Parathyroid adenoma (tissue), 2 donors: ENCODE results near the gene ZRANB1.

Experiments
- H2AFZ ChIP-seq: fragments of 300-600 bp; sonication (generic); one replicate; pipeline ENCODE4 v1.7.0; 2017; ENCODE audit warnings: antibody characterized with exemption, mild to moderate bottlenecking
- H3K27ac ChIP-seq: fragments of 300-600 bp; sonication (generic); one replicate; pipeline ENCODE4 v1.7.0; 2017
- H3K27me3 ChIP-seq: fragments of 300-600 bp; sonication (generic); one replicate; pipeline ENCODE4 v1.7.0; 2017; ENCODE audit warnings: low read length; ENCODE audit not compliant: control insufficient read depth, insufficient read depth
- H3K36me3 ChIP-seq: fragments of 300-600 bp; sonication (generic); one replicate; pipeline ENCODE4 v1.7.0; 2017; ENCODE audit warnings: low read length; ENCODE audit not compliant: control insufficient read depth, insufficient read depth
- H3K4me1 ChIP-seq: fragments of 300-600 bp; sonication (generic); one replicate; pipeline ENCODE4 v1.7.0; 2017; ENCODE audit warnings: control low read depth
- H3K4me2 ChIP-seq: fragments of 300-600 bp; sonication (generic); one replicate; pipeline ENCODE4 v1.7.0; 2017; ENCODE audit warnings: low read length
- H3K4me3 ChIP-seq: fragments of 300-600 bp; sonication (generic); one replicate; pipeline ENCODE4 v1.7.0; 2017; ENCODE audit warnings: low read depth, low read length
- H3K79me2 ChIP-seq: fragments of 300-600 bp; sonication (generic); one replicate; pipeline ENCODE4 v1.7.0; 2017; ENCODE audit warnings: control low read depth
- H3K9ac ChIP-seq: fragments of 300-600 bp; sonication (generic); one replicate; pipeline ENCODE4 v1.7.0; 2017; ENCODE audit warnings: mild to moderate bottlenecking
- H3K9me3 ChIP-seq: fragments of 300-600 bp; sonication (generic); one replicate; pipeline ENCODE4 v1.7.0; 2017; ENCODE audit warnings: low read length; ENCODE audit not compliant: control insufficient read depth
- CTCF ChIP-seq: fragments of 300-600 bp; sonication (generic); IDR thresholded peaks from one replicate; pipeline ENCODE4 v1.7.0; 2017; ENCODE audit warnings: antibody characterized with exemption, mild to moderate bottlenecking
- donor health status: primary hyperparathyroidism.

ZRANB1 gene

GRCh38 chr10:124994573-124995473 lies 52.9 kb downstream of the ZRANB1 start:
- no peaks in the 10 kb centered on the region for H3K4me1 ChIP-seq
- H3K36me3 ChIP-seq: no peaks in the 10 kb centered on the region
- H3K9me3 ChIP-seq: no peaks in the 10 kb centered on the region
- no peak overlapping the region for H3K4me3 ChIP-seq
- no peak overlapping the region for H3K4me2 ChIP-seq
- no peak for TF ChIP-seq CTCF
- no peaks in the 10 kb centered on the region for H3K27me3 ChIP-seq
- no peak overlapping the region for H3K9ac ChIP-seq
- no peak overlapping the region for H2AFZ ChIP-seq
- no peak overlapping the region for H3K27ac ChIP-seq
- peaks cover 12% of the 10 kb centered on the region for H3K79me2 ChIP-seq

GRCh38 chr10:124995605-124996004 lies 53.7 kb downstream of the ZRANB1 start:
- no peak overlapping the region for H3K27ac ChIP-seq
- no peaks in the 10 kb centered on the region for H3K27me3 ChIP-seq
- no peak overlapping the region for H2AFZ ChIP-seq
- no peak overlapping the region for H3K4me2 ChIP-seq
- no peak overlapping the region for H3K9ac ChIP-seq
- no peak for TF ChIP-seq CTCF
- H3K4me1 ChIP-seq: peaks cover 5% of the 10 kb centered on the region
- peaks cover 12% of the 10 kb centered on the region for H3K79me2 ChIP-seq
- no peak overlapping the region for H3K4me3 ChIP-seq
- H3K36me3 ChIP-seq: no peaks in the 10 kb centered on the region
- no peaks in the 10 kb centered on the region for H3K9me3 ChIP-seq

GRCh38 chr10:124996127-124996853 lies 54.4 kb downstream of the ZRANB1 start:
- Histone ChIP-seq H3K27me3 (no peaks in the 10 kb centered on the region), H3K36me3 (no peaks in the 10 kb centered on the region), H2AFZ (no peak overlapping the region), H3K4me1 (peaks cover 11% of the 10 kb centered on the region), H3K4me2 (no peak overlapping the region), H3K27ac (no peak overlapping the region), H3K4me3 (no peak overlapping the region), H3K79me2 (peaks cover 12% of the 10 kb centered on the region), H3K9ac (no peak overlapping the region), H3K9me3 (no peaks in the 10 kb centered on the region)
- TF ChIP-seq CTCF: no peak

- Histone ChIP-seq H3K4me3 (no peak overlapping the region), H3K9me3 (no peaks in the 10 kb centered on the region), H3K9ac (no peak overlapping the region), H3K4me2 (no peak overlapping the region), H3K27ac (no peak overlapping the region), H3K79me2 (peaks cover 15% of the 10 kb centered on the region), H3K36me3 (no peaks in the 10 kb centered on the region), H3K4me1 (peaks cover 11% of the 10 kb centered on the region), H2AFZ (no peak overlapping the region), H3K27me3 (no peaks in the 10 kb centered on the region)
- TF ChIP-seq CTCF: no peak
These were observed 54.9 kb downstream of the ZRANB1 start for GRCh38 chr10:124996854-124997215.
